Frontal cortex (tissue), 4 donors: ENCODE results near the gene NFATC2. TPM values are rescaled to one million over a fixed set of nuclear protein-coding genes. Genes with fewer than 3 reads are reported as not detected.
A peak's percentile ranks its signal among the peaks of the same experiment; 100 is the strongest.

ENCODE experiments used
- DNase-seq, 2 donors: peaks; one replicate each; pipeline ENCODE4 v3.0.0; 2012; ENCODE audit warnings: low spot score in 2 of 2
- FAIRE-seq: peaks from 2 replicates; lab custom pipeline; 2012; peaks lifted over from hg19 to GRCh38; lab: Jason Lieb, UNC
- total RNA-seq: library from RNA; depleted of rRNA; stranded (reverse); fragments of >200 nt; gene quantifications from one replicate; pipeline ENCODE4 v1.2.3, GENCODE V29; 2014
- donor health status: control.
- donor health status: control.
- donor health status: control.

NFATC2 gene
- total RNA-seq, 1 donor from 2014 or later = 0.41 TPM

- no peak for DNase-seq
- no peak for FAIRE-seq
Observed at GRCh38 chr20:51409192-51409880, 133.2 kb downstream of the NFATC2 start.

DNA sequence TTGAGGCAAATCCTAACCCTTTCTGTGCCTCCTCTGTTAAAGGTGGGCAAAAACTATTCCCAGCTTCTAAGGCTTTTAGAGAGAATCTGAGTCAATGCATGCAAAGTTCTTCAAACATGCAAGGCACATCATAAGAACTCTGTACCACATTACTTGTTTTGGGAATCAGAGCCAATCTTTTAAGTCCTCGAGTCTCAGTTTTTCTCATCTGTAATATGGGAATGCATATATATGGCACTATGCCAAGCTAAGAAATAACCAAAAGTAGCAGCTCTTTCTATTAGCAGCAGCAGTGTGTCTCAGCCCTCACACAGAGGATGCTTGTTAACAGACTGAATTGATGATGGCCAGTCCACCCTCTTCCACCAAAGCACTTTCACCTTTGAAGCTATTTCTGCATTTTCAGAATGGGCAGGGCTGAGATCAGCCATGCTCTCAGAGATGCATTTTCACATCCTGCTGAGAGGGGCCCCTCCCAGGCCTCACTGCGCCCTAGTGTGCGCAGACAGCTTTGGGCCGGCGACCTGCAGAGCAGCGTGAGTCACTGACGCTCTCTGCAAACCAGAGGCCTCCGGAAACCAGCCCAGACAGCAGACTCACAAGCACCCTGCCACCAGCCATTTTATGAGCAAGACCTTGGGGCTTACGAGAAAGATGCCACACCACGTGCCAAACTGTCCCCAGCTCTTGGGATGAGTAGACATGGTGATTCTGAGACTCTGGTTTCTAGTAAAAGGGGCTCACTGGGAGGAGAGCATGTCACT, 138.0 kb downstream of the NFATC2 start:
- no peak for FAIRE-seq
- DNase-seq = no peak

GRCh38 chr20:51403466-51404220, 138.9 kb downstream of the NFATC2 start:
- DNase-seq (no peak), FAIRE-seq (no peak)

GRCh38 chr20:51402201-51402600, 140.3 kb downstream of the NFATC2 start:
- FAIRE-seq (no peak), DNase-seq (no peak)

DNA sequence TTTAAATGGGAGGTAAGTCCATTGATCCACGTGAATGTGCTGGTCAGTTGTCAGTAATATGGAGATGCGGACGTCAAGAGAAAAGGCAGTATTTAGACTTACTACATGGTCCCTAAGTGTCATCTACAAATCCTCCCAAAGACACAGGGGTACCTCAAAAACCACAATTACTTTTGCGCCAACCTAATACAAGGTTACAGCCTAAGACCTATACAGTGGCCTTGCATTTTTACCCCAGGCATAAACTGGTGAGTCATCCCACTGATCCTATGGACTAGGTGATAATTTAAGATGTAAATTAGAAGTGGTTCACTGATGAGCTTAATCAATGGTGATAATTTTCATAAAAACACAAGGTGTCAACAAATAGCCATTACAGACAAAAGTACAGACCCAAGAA, 141.0 kb downstream of the NFATC2 start:
- DNase-seq (no peak), FAIRE-seq (no peak)

- no peak for FAIRE-seq
- DNase-seq = peak in 1 of 2 donors; percentile 30
Observed at GRCh38 chr20:51400051-51400926, 142.2 kb downstream of the NFATC2 start.

DNA sequence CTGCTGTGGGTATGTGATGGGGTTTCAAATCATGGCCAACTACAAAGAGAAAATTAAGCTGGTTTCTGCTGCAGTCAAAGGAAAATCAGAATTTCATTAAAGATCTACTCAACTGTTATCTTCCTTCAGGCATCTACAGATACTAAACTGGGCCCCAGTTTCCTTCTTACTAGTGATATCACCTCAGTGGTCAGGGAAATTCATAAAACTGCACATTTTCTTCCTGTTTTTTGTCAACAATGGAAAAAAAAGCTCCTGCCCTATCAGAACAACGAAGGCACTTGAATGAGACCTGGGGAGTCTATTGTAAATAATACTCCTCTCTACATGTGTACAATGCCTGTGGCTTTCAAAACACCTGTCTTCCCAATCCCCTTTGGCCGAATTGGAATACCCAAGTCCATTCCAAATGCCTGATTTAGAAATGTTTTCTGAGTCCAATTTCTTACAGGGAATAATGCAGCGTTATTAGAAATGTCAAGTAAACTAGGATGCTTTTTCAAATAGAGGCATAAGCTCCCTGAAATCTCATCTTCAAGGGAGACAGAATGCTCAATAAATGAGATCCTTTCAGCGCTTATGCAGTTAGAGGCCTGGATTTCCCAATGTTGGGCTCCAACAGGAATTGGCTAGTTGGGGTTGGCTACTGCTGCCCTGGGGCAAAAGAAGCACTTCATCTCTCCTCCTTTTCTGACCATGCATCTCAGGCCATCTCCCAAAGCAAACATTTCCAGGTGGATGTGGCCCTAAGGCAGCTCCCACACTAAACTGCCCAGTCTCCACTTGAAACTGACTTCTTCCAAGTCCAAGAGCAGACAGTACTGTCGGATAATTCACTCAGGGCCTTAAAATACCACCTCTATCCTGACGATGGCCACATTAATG, 143.3 kb downstream of the NFATC2 start:
- no peak for FAIRE-seq
- no peak for DNase-seq

- no peak for FAIRE-seq
- no peak for DNase-seq
Observed at GRCh38 chr20:51398552-51398951, 144.0 kb downstream of the NFATC2 start.

GRCh38 chr20:51398083-51398482, 144.4 kb downstream of the NFATC2 start:
- no peak for DNase-seq
- no peak for FAIRE-seq

DNA sequence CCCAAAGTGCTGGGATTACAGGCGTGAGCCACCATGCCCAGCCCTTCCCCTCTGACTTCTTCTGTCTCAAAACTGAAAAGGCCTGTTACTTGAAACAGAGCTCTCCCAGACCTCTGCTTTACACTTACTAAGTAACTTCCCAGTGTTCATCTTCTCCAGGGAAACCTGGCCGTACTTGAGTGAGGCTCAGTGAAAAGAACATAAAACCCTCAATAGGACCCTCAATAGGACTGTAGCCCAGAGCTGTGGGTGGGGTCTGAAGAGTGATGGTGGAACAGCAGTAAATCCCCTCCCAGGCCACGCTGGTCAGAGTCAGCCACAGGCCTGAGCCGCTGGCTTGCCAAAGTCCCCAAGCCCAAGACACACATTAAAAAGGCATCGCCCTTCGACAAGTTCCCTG, 145.4 kb downstream of the NFATC2 start:
- DNase-seq (no peak), FAIRE-seq (no peak)

DNA sequence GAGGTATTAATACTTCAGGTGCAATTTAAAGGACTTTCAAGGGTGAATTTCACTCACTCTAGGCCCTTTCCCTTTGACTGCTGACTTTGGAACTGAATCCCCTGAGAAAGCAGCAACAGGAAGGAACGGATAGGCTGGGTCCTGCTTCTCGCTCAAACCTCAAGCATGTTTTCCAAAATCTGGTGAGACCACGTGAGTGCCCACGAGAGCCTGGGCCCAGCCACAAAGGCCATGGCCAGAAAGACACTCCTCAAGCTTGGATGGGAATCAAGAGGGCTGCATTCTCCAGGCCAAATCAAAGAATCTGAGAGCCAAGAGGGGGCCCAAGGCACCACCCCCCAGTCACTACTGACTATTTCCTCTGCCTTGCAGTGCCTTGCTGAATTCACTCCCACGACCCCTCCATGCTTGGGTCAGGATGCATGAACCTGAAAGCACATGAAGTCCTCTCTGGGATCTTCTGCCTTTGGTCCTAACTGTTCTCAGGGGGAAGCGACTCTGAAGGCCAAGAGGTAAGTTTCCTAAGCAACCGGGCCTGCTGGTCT, 146.1 kb downstream of the NFATC2 start:
- FAIRE-seq (no peak), DNase-seq (no peak)

DNA sequence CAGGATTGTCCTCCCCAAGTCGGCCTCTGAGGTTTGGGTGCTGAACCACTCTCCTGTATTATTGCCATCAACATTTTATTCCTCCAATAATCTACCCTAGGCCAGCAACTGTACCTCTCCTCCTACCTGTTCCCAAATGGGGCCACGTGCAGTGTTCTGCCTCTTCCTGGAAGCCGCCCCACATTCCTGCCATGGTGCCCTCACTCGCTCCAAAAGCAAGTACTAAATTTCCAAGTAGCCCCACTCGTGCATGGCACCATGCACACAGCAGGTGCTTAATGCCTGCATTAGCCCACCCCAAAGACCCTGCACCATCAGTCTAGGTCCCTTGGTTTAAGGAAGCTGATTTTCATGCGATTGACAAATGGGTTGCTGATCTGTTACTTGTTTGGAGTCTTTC, 147.8 kb downstream of the NFATC2 start:
- FAIRE-seq = no peak

DNA sequence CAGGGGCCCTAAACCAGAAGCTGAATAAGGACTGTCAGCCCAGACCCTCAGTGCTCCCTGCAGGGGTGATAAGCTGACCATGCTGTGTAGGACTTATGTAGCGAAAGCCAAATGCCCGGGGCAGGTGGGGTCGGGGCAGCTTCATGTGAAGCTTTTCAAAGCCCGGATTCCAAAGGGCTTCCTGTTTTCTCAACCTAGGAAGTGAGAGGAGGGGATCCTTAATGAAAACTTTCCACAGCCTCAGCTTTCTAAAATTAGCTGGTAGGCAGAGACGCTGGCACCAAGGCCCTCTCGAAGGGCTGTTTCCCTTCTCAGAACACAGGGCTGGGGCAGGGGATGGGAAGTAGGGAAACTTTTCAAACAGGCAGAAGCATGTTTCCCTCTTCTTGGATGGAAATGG, 148.9 kb downstream of the NFATC2 start:
- FAIRE-seq (no peak), DNase-seq (no peak)

More for the DNA sequence above, 147.8 kb downstream of the NFATC2 start:
- DNase-seq = no peak

- no peak for FAIRE-seq
- DNase-seq = no peak
Observed at GRCh38 chr20:51392614-51393186, 149.8 kb downstream of the NFATC2 start.

DNA sequence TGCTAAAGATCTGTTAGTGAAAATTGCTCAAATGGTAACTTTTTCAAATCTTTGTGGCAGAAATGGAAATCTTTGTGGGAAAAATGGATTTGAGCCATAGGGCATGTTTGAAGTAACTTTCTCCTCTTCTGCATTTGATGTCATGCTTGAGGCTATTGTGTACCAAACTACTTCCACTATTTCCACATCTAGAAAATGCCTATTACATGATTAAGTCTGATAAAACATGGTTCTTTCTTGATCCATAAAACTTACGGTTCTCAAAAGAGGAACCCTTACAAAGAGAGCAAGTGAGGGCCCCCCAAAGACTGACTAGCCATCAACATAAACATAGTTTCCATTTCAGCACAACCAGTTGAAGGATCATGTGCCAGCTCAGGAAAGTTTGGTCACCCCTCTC, 150.6 kb downstream of the NFATC2 start:
- FAIRE-seq (no peak), DNase-seq (no peak)

- DNase-seq (no peak), FAIRE-seq (no peak)
Observed at GRCh38 chr20:51389543-51390264, 152.8 kb downstream of the NFATC2 start.

DNA sequence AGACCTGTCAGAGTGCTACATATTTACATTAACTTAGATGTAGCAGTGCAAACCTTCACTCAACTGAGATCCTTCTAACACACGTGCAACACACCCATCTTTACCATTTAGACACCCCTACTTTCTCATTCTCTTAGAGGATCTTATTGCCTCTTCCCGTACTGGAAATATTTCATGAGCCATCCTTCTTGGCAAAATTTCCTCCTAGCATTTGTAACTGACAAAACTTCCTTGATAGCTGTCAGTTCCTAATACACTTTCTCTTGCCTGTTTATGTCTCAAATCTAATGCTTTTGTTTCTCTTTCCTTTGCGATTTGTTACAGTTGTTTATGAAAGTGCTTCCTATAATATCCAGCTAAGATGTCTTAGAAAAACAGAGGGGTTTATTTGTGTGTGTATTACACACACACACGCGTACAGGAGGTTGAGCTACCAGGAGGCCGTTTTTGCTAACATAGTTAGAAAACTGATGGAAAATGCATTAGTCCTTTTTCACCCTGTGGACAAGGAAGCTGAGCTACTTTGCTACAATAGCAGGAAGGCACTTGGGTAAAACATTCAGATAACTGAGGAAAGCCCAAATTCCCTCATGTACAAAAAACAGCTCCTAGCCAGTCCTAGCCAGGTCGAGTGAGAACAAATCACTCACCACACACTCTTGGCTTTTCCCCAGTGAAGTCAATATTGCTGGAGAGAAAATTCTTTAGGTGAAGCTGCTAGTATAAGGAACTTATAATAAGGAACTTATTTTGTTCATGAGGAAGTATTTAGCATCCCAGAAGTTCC, 153.6 kb downstream of the NFATC2 start:
- no peak for FAIRE-seq
- DNase-seq = no peak
